Neural progenitor cell (in vitro differentiated cells): ENCODE data around the gene PNKP. TPM values are rescaled to one million over a fixed set of nuclear protein-coding genes. Genes with fewer than 3 reads are reported as not detected.

ENCODE experiments used
- DNase-seq: peaks from one replicate; pipeline ENCODE4 v3.0.0-alpha.2; 2016; ENCODE audit warnings: low spot score
- H2AFZ ChIP-seq: fragments of 200-600 bp; sonication (generic); replicated peaks from 2 replicates; pipeline ENCODE4 v1.6.1; 2016; ENCODE audit warnings: antibody characterized with exemption
- H3F3A ChIP-seq: fragments of 200-600 bp; sonication (generic); 2 replicates; pipeline ENCODE4 v1.6.1; 2016; ENCODE audit warnings: antibody characterized with exemption, low read depth
- H3K27ac ChIP-seq: fragments of 200-600 bp; sonication (generic); 2 replicates; pipeline ENCODE4 v1.5.1; 2016; ENCODE audit warnings: mild to moderate bottlenecking
- H3K27me3 ChIP-seq: fragments of 200-600 bp; sonication (generic); 2 replicates; pipeline ENCODE4 v1.6.1; 2016; ENCODE audit warnings: mild to moderate bottlenecking, moderate library complexity
- H3K36me3 ChIP-seq: fragments of 200-600 bp; sonication (generic); 2 replicates; pipeline ENCODE4 v1.5.1; 2016
- H3K4me1 ChIP-seq: fragments of 200-600 bp; sonication (generic); 2 replicates; pipeline ENCODE4 v1.6.1; 2016; ENCODE audit warnings: mixed run types
- H3K4me2 ChIP-seq: fragments of 200-600 bp; sonication (generic); 2 replicates; pipeline ENCODE4 v1.6.1; 2016
- H3K4me3 ChIP-seq: fragments of 200-600 bp; sonication (generic); 2 replicates; pipeline ENCODE4 v1.5.1; 2016
- H3K79me2 ChIP-seq: fragments of 200-600 bp; sonication (generic); 2 replicates; pipeline ENCODE4 v1.6.1; 2016; ENCODE audit warnings: low read depth
- H3K9ac ChIP-seq: fragments of 200-600 bp; sonication (generic); 2 replicates; pipeline ENCODE4 v1.6.1; 2016
- H3K9me3 ChIP-seq: fragments of 200-600 bp; sonication (generic); 2 replicates; pipeline ENCODE4 v1.5.1; 2016; ENCODE audit warnings: low read depth
- H4K20me1 ChIP-seq: fragments of 200-600 bp; sonication (generic); 2 replicates; pipeline ENCODE4 v1.6.1; 2016; ENCODE audit warnings: low read depth
- H3K27ac Mint-ChIP-seq: 3 replicates; pipeline ENCODE4 v1.8.0; 2021; ENCODE audit warnings: mixed read lengths
- H3K27me3 Mint-ChIP-seq: 2 replicates; pipeline ENCODE4 v1.8.0; 2022; ENCODE audit warnings: low read depth, mild to moderate bottlenecking, inconsistent platforms, moderate library complexity, mixed read lengths; ENCODE audit not compliant: insufficient read depth
- H3K36me3 Mint-ChIP-seq: 3 replicates; pipeline ENCODE4 v1.8.0; 2021; ENCODE audit warnings: mixed read lengths
- H3K4me1 Mint-ChIP-seq: 3 replicates; pipeline ENCODE4 v1.8.0; 2021; ENCODE audit warnings: mixed read lengths
- H3K4me3 Mint-ChIP-seq: 3 replicates; pipeline ENCODE4 v1.8.0; 2021; ENCODE audit warnings: mild to moderate bottlenecking, moderate library complexity, mixed read lengths
- H3K9me3 Mint-ChIP-seq: 3 replicates; pipeline ENCODE4 v1.8.0; 2020; ENCODE audit warnings: mixed read lengths
- CTCF ChIP-seq: fragments of 200-600 bp; sonication (generic); IDR thresholded peaks from 2 replicates; pipeline ENCODE4 v1.5.1; 2017; ENCODE audit warnings: antibody characterized with exemption, mild to moderate bottlenecking
- EZH2 ChIP-seq: fragments of 200-600 bp; sonication (generic); IDR thresholded peaks from 2 replicates; pipeline ENCODE4 v1.6.1; 2017; ENCODE audit warnings: antibody characterized with exemption, mild to moderate bottlenecking, moderate library complexity
- EZH2phosphoT487 ChIP-seq: fragments of 200-600 bp; sonication (generic); IDR thresholded peaks from 2 replicates; pipeline ENCODE4 v1.6.1; 2017; ENCODE audit warnings: antibody characterized with exemption
- total RNA-seq: library from RNA; depleted of rRNA; stranded (reverse); fragments of >200 nt; gene quantifications from 2 replicates; pipeline ENCODE4 v1.2.3, GENCODE V29; 2015; ENCODE audit warnings: low replicate concordance

The PNKP gene
- total RNA-seq, 1 donor from 2014 or later = 41.1 TPM

- Histone ChIP-seq H3K4me3 (no peak overlapping the region), H3K9ac (no peak overlapping the region), H3K27ac (peak overlapping the region; percentile 76), H3K4me2 (no peak overlapping the region), H3K27me3 (no peaks in the 10 kb centered on the region), H3F3A (peaks cover 82% of the 10 kb centered on the region), H4K20me1 (peaks cover 99% of the 10 kb centered on the region), H3K9me3 (no peaks in the 10 kb centered on the region), H3K36me3 (no peaks in the 10 kb centered on the region), H2AFZ (no peak overlapping the region), H3K79me2 (peaks cover 42% of the 10 kb centered on the region), H3K4me1 (peaks cover 10% of the 10 kb centered on the region)
- TF ChIP-seq EZH2phosphoT487 (no peak), CTCF (no peak), EZH2 (no peak)
- Mint-ChIP-seq H3K36me3 (peaks cover 17% of the 10 kb centered on the region), H3K27ac (no peak overlapping the region), H3K9me3 (no peaks in the 10 kb centered on the region), H3K27me3 (peaks cover 24% of the 10 kb centered on the region), H3K4me3 (peak overlapping the region; percentile 18), H3K4me1 (peaks cover 23% of the 10 kb centered on the region)
- no peak for DNase-seq
Measured at GRCh38 chr19:49857061-49857837, 10.1 kb downstream of the PNKP start.

GRCh38 chr19:49856574-49857021 is 10.8 kb downstream of the PNKP start:
- no peaks in the 10 kb centered on the region for H3K9me3 ChIP-seq
- no peak overlapping the region for H3K9ac ChIP-seq
- H3K4me3 ChIP-seq = no peak overlapping the region
- H3K79me2 ChIP-seq = peaks cover 48% of the 10 kb centered on the region
- Mint-ChIP-seq H3K36me3 (peaks cover 19% of the 10 kb centered on the region), H3K4me1 (peaks cover 24% of the 10 kb centered on the region), H3K4me3 (no peak overlapping the region), H3K27me3 (peaks cover 25% of the 10 kb centered on the region), H3K9me3 (no peaks in the 10 kb centered on the region), H3K27ac (no peak overlapping the region)
- H3F3A ChIP-seq = peaks cover 84% of the 10 kb centered on the region
- H3K27me3 ChIP-seq = no peaks in the 10 kb centered on the region
- no peak overlapping the region for H3K27ac ChIP-seq
- H4K20me1 ChIP-seq = peaks cover 99% of the 10 kb centered on the region
- TF ChIP-seq EZH2 (no peak), CTCF (no peak), EZH2phosphoT487 (no peak)
- no peak overlapping the region for H3K4me2 ChIP-seq
- H2AFZ ChIP-seq = no peak overlapping the region
- DNase-seq = no peak
- no peaks in the 10 kb centered on the region for H3K36me3 ChIP-seq
- peaks cover 12% of the 10 kb centered on the region for H3K4me1 ChIP-seq

DNA sequence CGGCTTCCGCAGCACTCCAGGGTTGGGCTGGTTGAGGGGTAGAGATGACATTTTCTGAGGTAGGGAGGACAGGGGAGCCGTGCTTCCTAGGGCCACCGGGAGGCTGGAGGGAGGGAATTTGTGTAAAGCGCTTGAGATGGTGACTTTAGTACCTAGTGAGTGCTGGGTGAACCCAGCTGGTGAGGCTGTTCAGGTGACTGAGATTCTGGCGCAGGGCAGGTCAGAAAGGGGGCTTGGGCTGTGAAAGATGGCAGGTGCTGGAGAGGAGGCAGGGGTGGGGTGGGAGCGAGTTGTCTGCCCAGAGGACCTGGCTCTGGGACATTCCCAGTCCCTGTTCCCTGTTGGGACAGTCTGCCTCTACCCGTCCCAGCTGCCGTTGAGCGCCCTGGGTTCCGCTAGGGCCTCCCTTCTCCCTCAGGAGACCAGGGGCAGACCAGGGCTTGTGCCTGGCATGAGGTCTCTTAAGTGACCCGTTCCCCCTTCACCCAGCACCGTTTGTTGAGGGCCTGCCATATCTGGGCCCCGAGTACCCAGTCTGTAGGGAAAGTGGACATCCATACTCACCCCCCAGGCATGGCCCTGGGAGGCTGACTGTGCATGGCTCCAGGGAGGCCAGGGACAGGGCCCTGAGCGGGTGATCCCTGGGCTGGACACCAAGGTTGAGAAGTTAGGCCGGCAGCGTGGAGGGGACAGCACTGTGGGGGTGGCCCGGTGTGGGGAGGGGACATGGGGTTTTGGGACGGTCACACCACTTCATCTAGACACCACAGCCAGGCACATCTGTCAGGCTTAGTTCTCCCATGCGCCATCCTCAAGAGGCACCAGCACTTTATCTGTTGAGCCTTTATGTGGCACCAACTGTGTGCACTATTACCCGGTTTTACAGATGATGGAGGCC is 11.5 kb downstream of the PNKP start:
- Mint-ChIP-seq H3K36me3 (peaks cover 19% of the 10 kb centered on the region), H3K9me3 (no peaks in the 10 kb centered on the region), H3K27me3 (peaks cover 25% of the 10 kb centered on the region), H3K4me1 (peaks cover 22% of the 10 kb centered on the region), H3K4me3 (peak overlapping the region; percentile 55), H3K27ac (peak overlapping the region; percentile 90)
- H2AFZ ChIP-seq = no peak overlapping the region
- peaks cover 80% of the 10 kb centered on the region for H3F3A ChIP-seq
- no peaks in the 10 kb centered on the region for H3K9me3 ChIP-seq
- DNase-seq = no peak
- H3K36me3 ChIP-seq = no peaks in the 10 kb centered on the region
- H3K4me2 ChIP-seq = no peak overlapping the region
- H4K20me1 ChIP-seq = peaks cover 95% of the 10 kb centered on the region
- H3K27me3 ChIP-seq = no peaks in the 10 kb centered on the region
- H3K4me1 ChIP-seq = peaks cover 12% of the 10 kb centered on the region
- H3K79me2 ChIP-seq = peaks cover 51% of the 10 kb centered on the region
- TF ChIP-seq EZH2 = no peak
- no peak for TF ChIP-seq EZH2phosphoT487
- no peak for TF ChIP-seq CTCF
- no peak overlapping the region for H3K9ac ChIP-seq
- H3K4me3 ChIP-seq = no peak overlapping the region
- H3K27ac ChIP-seq = no peak overlapping the region
